ENCODE measurements around the gene DDIT4.
"Not testable (repeated sequence)": the region's sequence is repeated elsewhere in the genome, so short reads cannot be mapped to it uniquely, and the experiment has no call there.

The DDIT4 gene

DNA sequence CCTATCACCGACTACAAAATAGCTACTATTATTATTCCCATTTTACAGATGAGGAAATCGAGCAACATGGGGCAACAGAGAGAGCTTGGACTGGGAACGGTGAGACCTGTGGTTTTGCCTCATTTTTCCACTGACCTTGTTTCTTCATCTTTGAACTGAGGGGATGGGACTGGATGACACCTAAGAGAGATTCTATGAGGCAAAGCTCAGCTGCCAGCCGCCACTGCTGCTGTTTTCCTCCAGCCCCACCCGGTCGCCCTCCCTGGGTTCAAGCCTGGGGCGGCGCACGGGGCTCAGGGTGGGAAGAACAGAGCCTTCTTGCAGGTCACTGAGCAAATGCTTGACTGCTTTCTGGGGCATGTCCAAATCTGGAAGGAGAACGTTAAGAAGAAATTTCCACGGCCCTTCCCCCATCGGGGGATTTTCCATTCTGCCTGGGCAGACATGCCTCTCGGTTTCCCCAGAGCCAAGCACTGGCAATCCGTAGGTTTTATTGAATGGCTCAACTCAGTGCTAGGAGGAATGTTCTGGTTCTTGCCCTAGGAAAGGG, 12.3 kb downstream of the DDIT4 start:
- DNase-seq: peak in 7 of 56 donors; percentile 21 to 45 (median 35)

DNA sequence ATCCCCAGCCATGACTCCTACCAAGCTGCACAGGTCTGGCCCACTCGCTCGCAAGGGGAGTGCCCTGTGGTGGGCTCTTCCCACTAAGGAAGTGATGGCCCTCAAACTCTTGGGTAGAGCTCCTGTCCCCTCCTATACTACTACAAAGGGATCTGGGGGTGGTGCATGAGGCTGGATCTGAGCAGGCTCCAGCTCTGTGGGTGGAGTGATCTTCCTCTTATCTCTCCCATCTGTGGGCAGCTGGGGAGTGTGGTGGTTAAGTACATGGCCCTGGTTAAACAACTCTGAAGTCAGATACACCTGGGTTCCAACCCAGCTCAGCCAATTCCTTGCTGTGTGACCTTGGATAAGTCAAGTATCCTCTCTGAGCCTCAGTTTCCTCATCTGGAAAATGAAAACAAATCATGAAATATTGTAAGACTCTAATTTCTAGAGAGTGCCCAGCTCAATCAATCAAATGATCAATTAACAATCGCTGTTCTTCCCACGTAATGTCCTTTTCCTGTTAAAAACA, 17.4 kb downstream of the DDIT4 start:
- DNase-seq: no peak

DNA sequence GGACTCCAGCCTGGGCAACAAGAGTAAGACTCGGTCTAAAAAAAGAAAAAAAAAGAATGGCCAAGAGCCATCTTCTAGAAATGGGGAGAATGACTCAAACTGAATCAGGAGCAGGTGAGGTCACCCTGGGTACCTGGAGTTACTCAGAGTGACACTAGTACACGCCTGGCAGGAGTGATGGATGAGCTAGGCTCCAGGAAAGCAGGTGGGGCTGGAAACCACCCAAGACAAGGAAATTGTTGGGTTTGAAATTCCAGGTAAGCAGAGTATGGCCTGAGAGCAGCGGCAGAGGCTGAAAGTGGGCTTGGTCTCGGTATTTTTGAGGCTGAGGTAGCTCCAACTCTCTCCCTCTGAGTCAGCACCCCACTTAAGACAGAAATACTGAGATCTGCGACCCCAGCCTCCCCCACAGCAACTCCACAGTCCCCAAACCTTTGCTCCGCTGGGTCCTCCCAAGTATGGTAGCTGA, 18.5 kb downstream of the DDIT4 start:
- no peak for DNase-seq

DNA sequence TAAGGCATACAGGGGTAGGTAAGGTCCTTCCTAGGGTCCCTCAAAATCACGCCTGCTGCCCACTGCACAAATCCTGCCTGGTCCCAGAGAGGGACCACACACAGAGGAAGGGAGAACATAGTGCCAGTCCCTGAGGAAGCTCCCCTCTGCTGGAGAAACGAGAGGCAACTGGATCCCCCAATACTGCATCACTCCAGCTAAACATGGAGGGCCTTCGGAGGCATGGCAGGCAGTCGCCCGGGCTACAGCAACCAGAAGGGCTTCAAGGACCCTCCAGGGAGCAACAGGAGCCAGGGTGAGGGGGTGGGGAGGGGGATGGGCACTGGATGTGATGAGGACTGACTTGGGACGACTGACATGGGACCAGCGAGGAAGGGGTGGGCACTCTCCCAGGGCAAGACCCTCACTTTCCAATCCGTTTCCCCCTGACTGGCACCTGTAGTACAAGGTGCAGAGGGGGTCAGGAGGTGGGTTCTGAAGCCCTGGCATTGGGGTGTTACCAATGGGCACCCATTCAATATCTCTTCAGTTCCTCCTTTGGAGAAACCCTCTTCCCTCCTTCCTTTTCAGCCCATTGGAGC, 21.7 kb downstream of the DDIT4 start:
- no peak for DNase-seq

DNA sequence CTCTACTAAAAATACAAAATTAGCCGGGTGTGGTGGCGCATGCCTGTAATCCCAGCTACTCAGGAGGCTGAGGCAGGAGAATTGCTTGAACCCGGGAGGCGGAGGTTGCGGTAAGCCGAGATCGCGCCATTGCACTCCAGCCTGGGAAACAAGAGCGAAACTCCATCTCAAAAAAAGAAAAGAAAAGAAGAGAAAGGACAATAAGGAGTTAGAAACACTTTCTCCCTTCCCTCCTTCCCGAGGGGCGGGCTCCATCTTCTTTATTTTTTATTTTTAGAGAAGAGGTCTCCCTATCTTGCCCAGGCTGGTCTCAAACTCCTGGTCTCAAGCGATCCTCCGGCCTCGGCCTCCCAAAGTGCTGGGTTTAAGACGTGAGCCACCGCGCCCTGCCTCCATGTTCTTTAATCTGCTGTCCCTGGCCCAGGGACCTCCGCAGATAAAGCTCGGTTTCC, 23.1 kb downstream of the DDIT4 start:
- not testable (repeated sequence) for DNase-seq

DNA sequence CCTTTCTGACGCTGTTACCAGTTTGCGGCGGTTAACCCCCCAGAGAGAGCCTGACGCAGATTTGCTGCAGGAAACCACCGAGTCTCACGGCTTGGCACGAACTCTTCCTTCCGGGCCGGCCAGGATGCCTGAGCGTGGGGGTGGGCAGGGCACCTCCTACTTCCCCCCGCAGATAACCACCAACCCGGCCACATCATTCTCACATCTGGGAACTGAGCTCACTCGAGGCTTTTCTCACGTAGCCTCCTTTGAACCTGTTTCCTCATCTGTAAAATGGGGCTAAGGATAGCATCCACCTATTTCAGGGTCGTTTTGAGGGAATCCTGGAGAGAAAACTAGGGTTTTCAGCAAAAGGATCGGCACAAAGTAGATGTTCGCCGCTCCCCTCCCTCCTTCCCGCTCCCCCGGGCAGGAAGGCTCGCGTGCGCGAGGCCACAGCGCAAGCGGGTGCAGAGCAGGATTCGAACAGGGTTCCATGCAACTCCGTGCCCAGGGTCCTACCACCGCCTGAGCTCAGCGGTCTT, 23.6 kb downstream of the DDIT4 start:
- peak in 23 of 56 donors; percentile 21 to 55 (median 43) for DNase-seq

DNA sequence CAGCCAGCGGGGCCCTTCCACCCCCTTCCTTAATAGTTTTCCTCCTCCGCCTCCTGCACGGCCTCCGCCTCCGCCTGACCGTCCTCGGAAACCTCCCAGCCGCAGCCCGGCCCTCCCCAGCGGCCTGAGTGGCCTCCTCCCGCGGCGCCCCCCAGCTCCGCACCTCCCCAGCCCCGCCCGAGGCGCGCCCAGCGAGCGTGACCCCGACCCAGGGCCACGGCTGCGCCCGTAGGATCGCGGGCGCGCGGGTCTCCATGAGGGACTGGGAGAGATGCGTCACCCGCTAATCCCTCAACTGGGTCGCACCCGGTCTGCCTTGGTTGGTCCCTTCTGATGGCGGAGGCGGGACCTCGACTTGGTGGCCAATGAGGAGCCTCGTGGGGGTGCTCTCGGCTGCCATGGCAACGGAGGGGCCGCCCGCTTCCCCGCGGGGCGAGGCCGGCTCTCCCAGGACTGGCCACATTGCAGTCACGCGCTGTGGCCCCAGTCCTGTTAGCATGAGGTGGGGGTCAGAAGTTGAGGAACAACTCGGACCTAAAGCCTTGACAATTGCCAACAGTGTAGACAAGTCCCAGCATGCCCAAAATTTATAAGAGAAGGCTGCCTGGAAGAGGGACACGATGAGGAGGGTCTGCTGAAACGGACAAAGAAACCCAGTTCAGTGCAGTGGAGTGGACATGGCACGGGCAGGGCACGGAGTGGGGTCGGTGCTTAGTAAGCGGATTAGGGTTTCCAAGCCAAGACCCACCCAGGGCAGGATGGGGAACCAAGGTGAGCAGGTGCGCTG, 24.3 kb downstream of the DDIT4 start:
- peak in 55 of 56 donors; percentile 40 to 99 (median 94) for DNase-seq

DNA sequence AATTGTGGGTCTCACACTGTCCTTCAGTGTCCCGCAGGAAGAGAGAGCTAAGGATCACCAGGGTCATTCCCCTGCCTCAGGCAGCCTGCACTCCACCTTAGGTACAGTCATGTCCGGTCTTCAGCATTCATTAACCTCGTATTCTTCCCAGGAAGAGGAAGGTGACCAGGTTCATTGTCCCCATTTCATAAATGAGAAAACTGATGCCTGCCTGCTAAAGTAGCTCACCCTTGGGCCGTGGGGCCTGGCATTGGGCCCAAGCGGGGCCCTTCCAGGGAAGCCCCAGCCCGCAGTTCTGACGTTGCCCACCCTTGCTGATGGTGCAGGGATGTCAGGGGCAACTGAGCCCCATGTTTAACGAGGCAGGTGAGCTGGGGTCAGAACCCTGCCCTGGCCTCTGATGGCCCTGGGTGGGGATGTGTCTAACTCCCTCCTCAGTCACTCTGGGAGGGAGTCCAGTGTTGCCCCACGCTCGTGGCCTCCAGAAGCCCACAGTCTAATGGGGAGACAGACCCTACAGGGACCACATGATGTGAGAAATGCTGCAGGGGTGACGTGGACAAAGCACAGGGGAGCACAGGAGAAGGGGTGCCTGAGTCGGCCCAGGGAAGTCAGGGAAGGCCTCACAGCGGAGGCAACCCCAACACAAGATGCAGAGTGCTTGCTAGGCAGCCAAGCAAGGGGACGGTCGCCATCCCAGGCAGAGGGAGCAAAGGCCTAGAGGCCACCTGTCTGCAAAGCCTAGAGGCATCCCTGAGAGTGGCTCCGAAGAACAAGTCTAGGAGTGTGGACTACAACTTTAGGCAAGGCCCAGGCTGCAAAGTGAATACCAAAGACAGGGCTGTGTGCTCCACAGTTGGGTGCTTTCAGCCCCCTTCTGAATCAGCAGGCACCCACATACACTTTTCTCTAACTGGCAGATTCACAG, 25.1 kb downstream of the DDIT4 start:
- no peak for DNase-seq

DNA sequence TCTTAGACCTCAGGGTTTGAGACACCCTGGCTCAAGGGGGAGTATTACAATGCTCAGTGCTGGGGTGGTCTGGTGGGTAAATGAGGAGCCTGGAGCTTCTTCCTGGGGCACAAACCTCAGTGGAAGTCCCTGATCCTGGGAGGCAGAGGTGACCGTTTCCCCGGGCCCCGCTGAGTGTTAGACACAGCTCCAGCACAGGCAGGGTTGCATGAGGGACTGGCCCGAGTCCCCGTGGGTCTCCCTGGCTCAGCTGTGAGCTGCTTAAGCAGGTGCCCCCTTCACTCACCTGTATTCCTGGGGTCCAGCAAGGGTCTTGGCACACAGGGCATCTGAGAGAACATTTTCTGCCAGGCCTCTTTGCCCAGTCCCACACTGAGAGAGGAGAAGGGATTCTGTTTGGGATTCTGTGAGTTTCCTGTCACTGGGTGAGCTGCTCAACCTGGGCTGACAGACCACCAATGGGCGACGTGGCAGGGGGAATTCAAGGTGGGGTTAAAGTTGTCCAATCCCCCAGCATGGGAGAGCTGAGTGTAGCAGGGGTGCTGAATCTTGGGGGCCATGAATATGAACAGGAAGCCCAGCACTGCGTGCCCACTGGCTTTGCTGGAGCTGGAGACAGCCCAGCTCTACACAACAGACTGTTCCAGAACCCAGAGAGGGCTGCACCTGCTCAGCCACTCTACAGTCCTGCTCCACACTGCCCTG, 29.9 kb downstream of the DDIT4 start:
- DNase-seq: no peak

DNA sequence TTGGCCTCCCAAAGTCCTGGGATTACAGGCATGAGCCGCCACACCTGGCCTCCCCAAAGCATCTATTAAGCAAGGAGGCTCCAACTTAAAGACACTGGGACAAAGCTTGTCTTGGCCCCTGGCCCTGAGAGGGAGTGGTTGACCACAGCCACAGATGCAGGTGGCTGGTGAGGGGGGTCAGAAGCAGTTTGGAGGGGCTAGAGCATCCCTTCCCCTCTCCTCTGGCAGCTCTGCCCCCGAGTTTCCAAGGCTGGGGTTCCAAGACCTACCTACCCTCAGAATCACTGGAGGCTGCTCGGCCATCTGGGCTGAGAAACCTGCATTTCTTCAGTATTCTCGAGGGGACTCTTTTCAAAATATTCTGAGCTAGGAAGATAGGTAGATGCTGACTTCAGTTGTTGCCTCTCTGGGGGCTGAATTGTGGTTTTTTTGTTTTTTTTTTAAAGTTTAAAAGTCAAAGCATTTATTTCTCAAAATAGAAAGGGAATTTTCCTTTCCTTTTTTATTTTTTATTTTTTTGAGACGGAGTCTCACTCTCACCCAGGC, 32.6 kb downstream of the DDIT4 start:
- DNase-seq: no peak

DNA sequence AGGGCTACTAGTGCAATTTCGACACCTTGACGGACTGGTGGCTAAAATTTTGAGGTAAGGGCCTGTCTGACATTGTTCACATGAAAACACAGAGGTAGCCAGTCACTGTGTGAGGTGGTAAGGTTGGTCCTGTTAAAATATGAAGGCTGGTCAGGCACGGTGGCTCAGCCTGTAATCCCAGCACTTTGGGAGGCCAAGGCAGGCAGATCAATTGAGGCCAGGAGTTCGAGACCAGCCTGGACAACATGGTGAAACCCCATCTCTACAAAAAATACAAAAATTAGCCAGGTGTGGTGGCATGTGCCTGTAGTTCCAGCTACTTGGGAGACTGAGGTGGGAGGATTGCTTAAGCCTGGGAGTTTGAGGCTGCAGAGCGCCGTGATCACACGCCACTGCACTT, 34.0 kb downstream of the DDIT4 start:
- DNase-seq: not testable (repeated sequence)

DNA sequence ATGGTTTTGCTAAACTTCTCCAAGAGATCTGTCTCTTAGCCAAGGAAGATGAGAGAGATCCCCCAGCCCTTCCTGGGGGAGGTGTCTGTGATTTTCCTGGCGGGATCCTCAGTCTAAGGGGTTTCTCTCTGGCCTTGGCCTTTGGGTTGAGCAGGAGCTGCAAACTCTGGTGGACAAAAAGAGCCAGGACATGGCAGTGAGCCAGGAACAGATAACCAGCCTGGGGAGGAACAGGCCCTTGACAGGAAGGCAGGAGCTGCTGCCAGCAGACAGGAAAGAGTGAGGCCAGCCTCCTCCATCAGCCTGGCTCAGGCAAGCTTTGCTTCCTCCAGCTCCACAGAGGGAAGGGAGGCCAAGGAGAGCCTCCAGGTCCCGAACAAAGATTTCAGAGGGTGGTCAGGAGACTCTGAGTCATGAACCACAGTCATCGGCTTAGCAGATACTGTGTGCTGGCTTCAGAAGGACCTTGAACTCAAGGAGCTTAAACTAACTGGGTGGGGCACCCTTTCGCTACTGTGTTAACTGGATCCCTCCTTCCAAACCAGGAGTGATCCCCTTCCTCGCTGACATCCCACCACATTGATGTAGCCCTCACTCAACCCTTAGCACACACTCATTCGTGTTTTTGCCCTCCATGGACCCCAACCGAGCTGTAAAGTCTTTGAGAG, 34.7 kb downstream of the DDIT4 start:
- peak in 3 of 56 donors; percentile 23 to 58 (median 45) for DNase-seq

DNA sequence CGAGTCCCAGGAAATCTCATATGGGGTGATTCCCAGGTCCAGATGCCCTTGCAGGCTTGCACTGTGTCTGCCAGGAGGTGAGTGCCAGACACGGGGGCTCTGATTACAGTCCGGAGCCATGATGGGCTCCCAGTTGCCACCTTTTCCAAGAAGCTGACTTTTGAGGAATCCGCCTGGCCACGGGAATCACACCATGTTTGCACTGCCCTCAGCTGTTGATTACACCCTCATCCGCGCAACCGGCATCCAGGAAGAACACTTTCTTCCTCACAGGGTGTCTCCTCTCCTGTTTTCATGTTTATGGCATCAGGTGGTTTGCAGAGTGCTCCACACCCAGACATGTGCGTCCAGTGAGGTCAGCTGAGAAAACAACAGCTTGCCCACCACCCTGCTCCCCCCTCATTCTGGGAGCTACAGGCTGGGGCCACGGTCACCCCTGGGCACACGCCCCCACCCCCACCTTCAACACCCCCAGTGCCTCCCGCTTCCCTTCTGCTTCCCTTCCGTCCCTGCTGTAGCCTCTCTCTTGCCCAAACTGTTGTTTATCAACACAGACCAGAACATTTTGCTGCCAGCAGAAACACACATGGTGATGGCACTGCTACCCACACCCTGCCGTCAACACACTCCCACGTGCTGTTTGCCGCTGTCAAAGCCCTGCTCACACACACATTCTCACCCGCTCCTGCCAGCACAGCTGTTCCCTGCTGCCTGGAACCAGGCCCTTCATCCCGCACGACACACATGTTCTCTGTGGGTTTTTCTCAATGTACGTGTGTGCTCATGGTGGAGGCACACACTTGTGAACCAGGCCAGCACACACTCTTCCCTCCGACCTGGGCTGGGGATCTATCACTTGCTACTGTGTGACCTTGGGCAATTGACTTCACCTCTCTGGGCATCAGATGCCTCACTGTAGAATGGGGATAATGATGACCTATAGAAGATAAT, 35.8 kb downstream of the DDIT4 start:
- DNase-seq: peak in 46 of 56 donors; percentile 26 to 86 (median 64)

DNA sequence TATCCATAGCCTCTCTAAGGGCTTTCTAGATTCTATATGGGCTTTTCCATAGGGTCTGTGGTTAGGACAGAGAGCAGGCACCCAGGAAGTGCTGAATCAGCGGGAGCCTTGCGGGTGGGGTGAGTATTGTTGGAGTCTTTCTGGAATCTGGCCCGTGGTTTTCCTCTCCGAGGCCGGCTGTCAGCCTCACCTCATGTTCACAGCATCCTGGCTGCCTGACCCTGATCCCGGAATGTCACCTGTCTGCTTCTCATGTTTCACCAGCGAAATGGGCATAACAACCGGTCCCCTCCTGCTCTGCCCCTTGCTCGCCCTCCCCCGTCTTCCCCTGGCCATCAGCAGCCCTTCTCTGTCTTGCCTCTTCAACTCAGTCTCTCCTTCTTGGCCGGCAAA, 36.5 kb downstream of the DDIT4 start:
- DNase-seq: no peak

DNA sequence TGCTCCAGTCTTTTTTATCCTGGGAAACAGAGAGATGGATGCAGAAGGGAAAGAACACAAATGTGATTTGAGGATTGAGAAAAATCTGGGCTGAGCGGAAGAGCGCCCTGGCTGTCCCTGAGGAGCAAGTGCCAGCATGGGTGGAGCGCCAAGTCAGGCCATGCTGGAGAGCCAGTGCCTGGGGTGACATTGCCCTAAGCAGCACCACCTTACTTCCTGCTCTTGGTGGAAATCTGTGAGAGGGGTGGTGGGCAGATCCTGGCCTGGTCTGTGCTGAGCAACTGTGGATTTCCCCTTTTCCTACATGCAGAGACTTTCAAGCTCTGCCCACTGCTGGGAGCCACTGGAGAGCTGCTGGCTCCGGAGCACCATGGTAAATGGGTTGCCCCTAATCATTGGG, 36.9 kb downstream of the DDIT4 start:
- DNase-seq: peak in 11 of 56 donors; percentile 12 to 52 (median 38)

DNA sequence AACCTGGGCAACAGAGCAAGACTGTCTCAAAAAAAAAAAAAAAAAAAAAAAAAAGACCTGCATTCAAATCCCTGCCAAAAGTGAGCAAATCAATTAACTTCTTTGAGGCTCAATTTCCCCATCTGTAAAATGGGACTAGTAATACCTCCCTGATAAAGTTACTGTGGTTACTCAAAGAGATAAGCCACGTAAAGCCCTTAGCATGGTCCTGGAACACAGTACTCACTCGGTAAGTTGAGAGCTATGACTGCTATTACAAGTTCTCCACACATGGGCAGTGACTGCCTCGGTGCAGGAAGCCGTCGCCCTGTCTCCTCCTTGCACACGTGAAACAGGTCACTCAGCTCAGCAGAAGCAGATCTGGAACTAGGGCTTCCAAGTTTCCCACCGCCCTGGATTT, 37.9 kb downstream of the DDIT4 start:
- DNase-seq: no peak

DNA sequence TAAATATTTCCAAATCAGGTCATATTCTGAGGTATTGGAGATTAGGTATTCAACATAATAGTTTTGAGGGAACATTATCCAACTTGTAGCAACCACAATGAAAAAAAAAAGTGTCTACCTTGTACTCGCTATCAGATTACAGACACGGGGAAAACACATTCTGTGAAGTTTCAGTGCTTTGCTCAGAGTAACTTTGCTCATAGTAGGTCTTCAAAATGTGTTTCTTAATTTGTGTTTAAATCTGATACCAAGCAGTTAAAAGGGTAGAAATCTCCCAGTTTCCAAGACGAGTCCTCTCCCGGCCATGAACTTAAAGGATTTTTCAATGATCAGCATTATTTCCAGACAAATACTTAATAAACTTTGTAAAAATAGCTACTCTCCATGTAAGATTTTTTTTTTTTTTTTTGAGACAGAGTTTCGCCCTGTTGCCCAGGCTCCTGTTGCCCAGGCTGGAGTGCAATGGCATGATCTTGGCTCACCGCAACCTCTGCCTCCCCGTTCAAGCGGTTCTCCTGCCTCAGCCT, 39.2 kb downstream of the DDIT4 start:
- DNase-seq: no peak

DNA sequence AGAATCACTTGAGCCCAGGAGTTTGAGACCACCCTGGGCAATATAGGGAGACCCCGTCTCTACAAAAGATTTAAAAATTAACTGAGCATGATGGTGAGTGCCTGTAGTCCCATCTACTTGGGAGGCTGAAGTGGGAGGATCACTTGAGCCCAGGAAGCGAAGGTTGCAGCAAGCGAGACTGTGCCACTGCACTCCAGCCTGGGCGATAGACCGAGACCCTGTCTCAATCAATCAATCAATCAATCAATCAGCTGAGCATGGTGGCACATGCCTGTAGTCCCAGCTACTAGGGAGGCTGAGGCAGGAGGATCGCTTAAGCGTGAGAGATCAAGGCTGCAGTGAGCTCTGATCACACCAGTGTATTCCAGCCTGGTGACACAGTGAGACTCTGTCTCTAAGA, 40.5 kb downstream of the DDIT4 start:
- DNase-seq: no peak
